Measurements from ENCODE around the gene TRMT61A.

TRMT61A gene

GRCh38 chr14:103548463-103549351, 19.7 kb downstream of the TRMT61A start:
- no peak for DNase-seq

- no peak for DNase-seq
Measured at GRCh38 chr14:103549361-103550311, 20.6 kb downstream of the TRMT61A start.

DNA sequence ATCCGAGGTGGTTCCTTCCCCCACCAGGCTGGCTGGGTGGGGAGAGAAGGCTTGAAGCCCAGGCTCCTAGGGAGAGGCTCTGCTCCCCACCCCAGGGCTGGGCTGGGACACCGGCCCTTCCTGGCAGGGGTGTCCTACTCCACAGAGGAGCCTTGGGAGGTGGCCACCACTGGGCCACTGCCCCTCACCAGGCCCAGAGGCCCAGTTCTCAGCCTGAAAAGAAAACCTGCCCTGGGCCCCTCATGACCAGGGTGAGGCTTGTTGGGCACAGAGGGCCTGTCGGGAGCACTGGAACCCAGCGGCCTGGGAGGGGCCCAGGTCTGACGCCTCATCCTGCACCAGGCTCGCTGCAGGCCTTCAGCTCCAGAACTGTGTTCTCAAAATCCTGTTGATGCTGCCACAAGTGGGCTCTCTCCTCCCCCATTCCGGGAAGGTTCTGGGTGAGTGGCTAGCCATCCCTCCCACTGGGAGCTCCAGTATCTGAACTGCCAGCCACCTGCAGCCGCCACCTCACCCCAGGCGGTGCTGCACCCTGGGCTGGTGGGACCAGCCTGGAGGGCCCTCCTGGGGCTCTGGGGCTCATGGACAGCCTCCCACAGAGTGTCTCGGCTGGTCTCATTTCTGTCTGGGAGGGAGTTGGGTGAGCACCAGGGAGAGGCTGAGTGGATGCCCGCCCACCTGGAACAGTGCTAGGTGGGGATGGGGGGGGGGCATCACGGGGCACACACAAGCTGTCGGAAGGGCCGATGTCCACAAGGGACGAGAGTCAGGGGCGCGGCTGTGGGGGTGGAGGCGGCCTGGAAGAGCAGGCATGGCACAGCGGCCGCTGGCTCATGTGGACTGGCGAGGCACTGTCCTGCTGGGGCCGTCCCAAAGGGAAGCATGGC, 21.7 kb downstream of the TRMT61A start:
- DNase-seq = no peak

DNA sequence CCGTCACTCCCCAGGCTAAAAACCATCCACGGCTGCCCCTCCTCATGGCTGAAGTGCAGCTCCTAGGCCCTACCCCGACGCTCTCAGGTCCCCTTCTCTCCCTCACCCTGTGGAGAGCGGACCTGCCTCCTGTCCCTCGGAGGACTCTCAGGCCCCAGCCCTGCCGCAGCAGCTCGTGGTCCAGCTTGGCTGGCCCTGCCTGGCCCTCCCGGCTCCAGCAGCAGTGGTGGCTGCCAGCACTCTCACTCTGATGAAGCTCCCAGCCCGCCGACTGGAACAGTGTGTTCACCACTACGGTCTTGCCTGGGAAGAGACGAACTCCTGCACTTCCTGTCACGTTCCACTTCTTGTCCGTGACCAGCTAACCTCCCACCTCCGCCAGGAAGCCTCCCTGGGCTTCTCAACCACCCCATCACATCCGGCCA, 22.4 kb downstream of the TRMT61A start:
- DNase-seq = no peak

- no peak for DNase-seq
Measured at GRCh38 chr14:103552011-103552845, 23.2 kb downstream of the TRMT61A start.

DNA sequence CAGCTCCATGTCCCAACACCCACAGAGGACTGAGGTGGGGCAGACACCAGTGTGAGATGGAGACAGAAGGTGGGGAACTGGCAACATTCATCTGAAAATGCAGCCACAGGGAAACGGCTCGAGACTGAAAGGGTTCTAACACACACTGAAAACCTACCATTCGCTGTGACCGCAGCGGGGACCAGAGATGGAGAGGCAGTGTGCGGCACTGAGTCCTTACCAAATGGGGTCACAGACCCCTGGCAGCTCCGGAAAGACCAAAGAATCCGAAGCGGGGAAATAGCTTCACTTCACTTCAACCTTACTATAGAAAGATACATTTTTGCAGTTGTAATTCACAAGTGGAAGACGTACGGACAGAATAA, 23.8 kb downstream of the TRMT61A start:
- DNase-seq = no peak

DNA sequence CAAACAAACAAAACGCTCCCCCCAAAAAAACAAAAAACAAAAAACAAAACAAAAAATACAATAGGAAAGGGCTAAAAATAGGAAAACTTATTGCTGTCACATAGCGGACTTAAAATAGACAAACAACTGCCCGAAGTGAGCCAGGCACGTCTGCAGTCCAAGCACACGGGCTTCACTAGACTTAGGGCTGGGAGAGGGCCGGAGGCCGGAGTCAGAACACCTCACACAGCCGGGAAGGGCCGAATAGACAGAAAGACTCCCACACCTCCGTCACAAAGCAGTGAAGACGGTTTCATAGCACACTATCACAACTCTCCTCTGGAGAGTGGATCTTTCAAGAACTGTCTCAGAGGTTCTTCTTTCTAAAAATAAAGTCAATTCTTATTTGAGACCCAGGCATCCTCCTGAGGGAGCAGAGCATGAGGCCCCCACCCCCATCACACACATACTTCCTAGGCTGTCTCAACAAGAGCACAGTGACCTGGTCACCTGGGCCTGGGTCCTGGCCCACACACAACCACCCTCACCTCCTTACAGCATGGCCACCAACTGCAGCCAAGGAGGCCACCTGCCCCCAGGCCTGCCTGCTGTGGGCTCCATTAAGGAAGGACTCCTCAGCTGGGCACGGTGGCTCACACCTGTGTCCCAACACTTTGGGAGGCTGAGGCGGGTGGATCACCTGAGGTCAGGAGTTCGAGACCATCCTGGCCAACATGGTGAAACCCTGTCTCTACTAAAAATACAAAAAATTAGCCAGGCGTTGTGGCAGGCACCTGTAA, 26.8 kb downstream of the TRMT61A start:
- DNase-seq = no peak

- no peak for DNase-seq
Measured at GRCh38 chr14:103556946-103557758, 28.2 kb downstream of the TRMT61A start.

DNA sequence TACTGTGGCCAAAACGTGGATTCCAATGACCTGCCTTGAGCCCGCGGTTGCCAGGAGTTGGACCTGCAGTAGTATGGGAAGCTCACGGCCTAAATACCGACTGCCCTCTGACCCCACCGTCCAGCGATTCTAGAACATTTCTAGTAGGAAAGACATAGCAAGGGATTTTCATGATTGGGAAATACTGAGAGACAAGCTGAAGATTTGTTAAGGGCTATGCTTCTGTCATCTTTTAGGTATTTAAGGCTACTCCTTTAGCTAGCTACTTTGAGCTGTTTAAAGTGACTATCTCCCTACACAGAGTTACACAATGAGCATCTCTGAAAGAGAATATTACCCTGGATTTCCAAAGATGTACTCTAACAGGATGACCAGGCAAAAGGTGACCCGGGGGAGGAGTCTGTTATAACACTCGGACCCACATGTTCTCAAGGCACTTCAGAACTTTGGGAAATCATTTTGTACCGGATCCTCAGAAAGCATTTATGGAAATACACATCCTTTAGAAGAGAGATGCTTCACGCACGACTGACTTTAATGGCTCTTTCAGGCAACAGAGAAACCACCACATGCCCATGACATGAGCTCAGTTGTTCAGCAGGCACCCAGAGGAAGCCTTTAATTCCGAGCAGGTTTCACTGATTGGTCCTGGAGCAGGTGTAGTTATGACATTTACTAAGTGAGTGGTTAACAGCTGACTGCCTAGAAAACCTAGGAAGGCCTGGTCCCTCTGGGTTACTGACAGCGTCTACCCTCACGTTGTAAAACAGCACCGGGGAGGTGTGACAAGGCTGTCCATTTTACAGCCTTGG, 29.3 kb downstream of the TRMT61A start:
- DNase-seq = peak in 1 of 2 experiments; percentile 32

- DNase-seq = no peak
Measured at GRCh38 chr14:103559766-103560165, 30.8 kb downstream of the TRMT61A start.

- DNase-seq = no peak
Measured at GRCh38 chr14:103560691-103561090, 31.7 kb downstream of the TRMT61A start.

DNA sequence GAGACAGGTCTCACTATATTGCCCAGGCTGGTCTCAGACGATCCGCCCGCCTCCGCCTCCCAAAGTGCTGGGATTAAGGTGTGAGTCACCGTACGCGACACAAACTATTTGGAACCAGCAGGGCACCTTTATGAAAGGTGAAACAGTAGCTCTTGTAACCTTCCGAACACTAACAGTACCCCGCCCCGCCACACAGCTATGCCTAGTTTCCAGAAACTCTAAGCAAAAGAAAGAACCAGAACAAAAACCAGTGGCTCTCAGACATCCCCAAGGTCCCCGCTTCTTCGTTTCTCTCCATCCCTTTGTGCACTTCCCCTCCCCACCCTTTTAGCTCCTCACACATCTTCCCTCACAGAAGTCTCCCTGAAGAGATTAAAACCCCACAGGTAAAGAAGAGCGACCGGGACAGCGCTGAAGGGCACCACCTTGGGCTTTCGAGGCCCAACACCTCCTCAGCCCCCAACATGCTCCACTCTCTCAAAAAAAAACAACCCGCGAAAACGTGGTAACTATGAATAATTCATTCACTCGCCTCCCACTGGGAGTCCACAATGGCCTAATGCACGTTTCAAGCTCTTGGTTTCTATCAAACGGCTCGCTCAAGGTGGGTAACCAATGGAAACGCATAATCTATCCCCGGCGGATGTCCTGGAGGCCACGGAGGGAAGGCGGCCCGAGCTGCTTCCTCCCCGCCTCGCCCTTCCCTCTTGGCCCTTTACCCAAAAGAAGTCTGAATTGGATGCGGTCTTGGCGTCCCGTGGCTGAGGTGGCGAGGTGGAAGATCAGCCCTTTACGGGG, 32.6 kb downstream of the TRMT61A start:
- no peak for DNase-seq

DNA sequence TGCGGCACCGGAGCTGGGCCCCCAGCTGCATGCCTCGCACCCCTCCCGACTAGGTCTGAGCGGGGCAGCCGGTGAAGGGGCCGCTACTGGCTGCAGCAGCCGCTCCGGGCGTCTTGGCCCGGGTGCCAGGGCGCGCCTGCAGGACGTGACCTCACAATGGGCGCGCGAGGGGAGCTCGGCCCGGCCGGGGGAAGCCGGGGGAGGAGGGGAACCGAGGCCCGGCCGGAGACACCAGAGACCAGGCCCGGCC, 33.1 kb downstream of the TRMT61A start:
- DNase-seq = no peak

GRCh38 chr14:103562429-103563225, 33.6 kb downstream of the TRMT61A start, which contains the start of the genes BAG5 and COA8:
Gene BAG5, minus strand, starts transcription at chr14:103562657. Its CDS starts 1,493 bp downstream, at chr14:103561164.
Gene COA8, plus strand, starts transcription at chr14:103562960. Its CDS starts 42 bp downstream, at chr14:103563002.
- peak; percentile 86 to 92 for DNase-seq

GRCh38 chr14:103563226-103563620, 34.2 kb downstream of the TRMT61A start:
- DNase-seq = no peak

GRCh38 chr14:103563844-103564505, 35.0 kb downstream of the TRMT61A start:
- no peak for DNase-seq

DNA sequence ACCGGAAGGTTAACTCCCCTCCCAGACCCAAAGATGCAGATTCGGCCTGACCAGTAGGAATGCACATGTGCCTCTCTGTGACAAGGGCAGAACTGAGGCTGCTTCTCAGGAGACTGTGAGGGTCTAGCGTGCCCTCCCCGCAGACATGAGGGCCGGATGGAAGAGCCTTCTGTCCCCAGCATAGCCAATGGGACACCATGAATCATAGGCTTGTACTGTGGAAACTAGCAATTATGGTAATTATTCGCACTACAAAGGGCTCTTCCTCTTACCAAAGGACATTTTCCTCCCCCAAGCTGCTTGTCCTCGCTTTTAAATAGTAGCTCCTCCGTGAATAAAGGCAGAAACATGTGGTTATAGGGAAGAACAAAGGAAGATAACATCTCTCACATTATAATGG, 40.0 kb downstream of the TRMT61A start:
- no peak for DNase-seq

Data from NCI-H524 (cell line).